Parathyroid adenoma (tissue), 2 donors: ENCODE measurements around the gene WFIKKN1.

Experiments used
- H2AFZ ChIP-seq: fragments of 300-600 bp; sonication (generic); one replicate; pipeline ENCODE4 v1.7.0; 2017; ENCODE audit warnings: antibody characterized with exemption, mild to moderate bottlenecking
- H3K27ac ChIP-seq: fragments of 300-600 bp; sonication (generic); one replicate; pipeline ENCODE4 v1.7.0; 2017
- H3K27me3 ChIP-seq: fragments of 300-600 bp; sonication (generic); one replicate; pipeline ENCODE4 v1.7.0; 2017; ENCODE audit warnings: low read length; ENCODE audit not compliant: control insufficient read depth, insufficient read depth
- H3K36me3 ChIP-seq: fragments of 300-600 bp; sonication (generic); one replicate; pipeline ENCODE4 v1.7.0; 2017; ENCODE audit warnings: low read length; ENCODE audit not compliant: control insufficient read depth, insufficient read depth
- H3K4me1 ChIP-seq: fragments of 300-600 bp; sonication (generic); one replicate; pipeline ENCODE4 v1.7.0; 2017; ENCODE audit warnings: control low read depth
- H3K4me2 ChIP-seq: fragments of 300-600 bp; sonication (generic); one replicate; pipeline ENCODE4 v1.7.0; 2017; ENCODE audit warnings: low read length
- H3K4me3 ChIP-seq: fragments of 300-600 bp; sonication (generic); one replicate; pipeline ENCODE4 v1.7.0; 2017; ENCODE audit warnings: low read depth, low read length
- H3K79me2 ChIP-seq: fragments of 300-600 bp; sonication (generic); one replicate; pipeline ENCODE4 v1.7.0; 2017; ENCODE audit warnings: control low read depth
- H3K9ac ChIP-seq: fragments of 300-600 bp; sonication (generic); one replicate; pipeline ENCODE4 v1.7.0; 2017; ENCODE audit warnings: mild to moderate bottlenecking
- H3K9me3 ChIP-seq: fragments of 300-600 bp; sonication (generic); one replicate; pipeline ENCODE4 v1.7.0; 2017; ENCODE audit warnings: low read length; ENCODE audit not compliant: control insufficient read depth
- TF ChIP-seq, protein P1 (sequence below): fragments of 300-600 bp; sonication (generic); IDR thresholded peaks from one replicate; pipeline ENCODE4 v1.7.0; 2017; ENCODE audit warnings: antibody characterized with exemption, mild to moderate bottlenecking
- donor health status: primary hyperparathyroidism.

WFIKKN1 gene

GRCh38 chr16:630815-631405, at the start of gene WFIKKN1:
Gene WFIKKN1 (plus strand): TSS chr16:630985. CDS start chr16:631254, 269 bp downstream.
- Histone ChIP-seq H3K9me3 (no peaks in the 10 kb centered on the region), H3K4me3 (no peak within 1 kb of the TSS), H3K4me2 (no peak within 1 kb of the TSS), H3K36me3 (no peaks in the 10 kb centered on the region), H3K9ac (no peak within 1 kb of the TSS), H3K4me1 (no peaks in the 10 kb centered on the region), H3K79me2 (no peaks in the 10 kb centered on the region), H3K27me3 (no peaks in the 10 kb centered on the region), H2AFZ (no peak within 1 kb of the TSS), H3K27ac (no peak within 1 kb of the TSS)
- TF ChIP-seq, protein P1, sequence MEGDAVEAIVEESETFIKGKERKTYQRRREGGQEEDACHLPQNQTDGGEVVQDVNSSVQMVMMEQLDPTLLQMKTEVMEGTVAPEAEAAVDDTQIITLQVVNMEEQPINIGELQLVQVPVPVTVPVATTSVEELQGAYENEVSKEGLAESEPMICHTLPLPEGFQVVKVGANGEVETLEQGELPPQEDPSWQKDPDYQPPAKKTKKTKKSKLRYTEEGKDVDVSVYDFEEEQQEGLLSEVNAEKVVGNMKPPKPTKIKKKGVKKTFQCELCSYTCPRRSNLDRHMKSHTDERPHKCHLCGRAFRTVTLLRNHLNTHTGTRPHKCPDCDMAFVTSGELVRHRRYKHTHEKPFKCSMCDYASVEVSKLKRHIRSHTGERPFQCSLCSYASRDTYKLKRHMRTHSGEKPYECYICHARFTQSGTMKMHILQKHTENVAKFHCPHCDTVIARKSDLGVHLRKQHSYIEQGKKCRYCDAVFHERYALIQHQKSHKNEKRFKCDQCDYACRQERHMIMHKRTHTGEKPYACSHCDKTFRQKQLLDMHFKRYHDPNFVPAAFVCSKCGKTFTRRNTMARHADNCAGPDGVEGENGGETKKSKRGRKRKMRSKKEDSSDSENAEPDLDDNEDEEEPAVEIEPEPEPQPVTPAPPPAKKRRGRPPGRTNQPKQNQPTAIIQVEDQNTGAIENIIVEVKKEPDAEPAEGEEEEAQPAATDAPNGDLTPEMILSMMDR, result no peak

GRCh38 chr16:582218-582613, 48.6 kb upstream of the WFIKKN1 start:
- no peaks in the 10 kb centered on the region for H3K79me2 ChIP-seq
- no peak overlapping the region for H2AFZ ChIP-seq
- H3K4me2 ChIP-seq, result no peak overlapping the region
- H3K9ac ChIP-seq, result no peak overlapping the region
- H3K27ac ChIP-seq, result no peak overlapping the region
- H3K4me3 ChIP-seq, result no peak overlapping the region
- H3K27me3 ChIP-seq, result no peaks in the 10 kb centered on the region
- TF ChIP-seq, protein P1, result no peak
- no peaks in the 10 kb centered on the region for H3K36me3 ChIP-seq
- peaks cover 14% of the 10 kb centered on the region for H3K4me1 ChIP-seq
- no peaks in the 10 kb centered on the region for H3K9me3 ChIP-seq

DNA sequence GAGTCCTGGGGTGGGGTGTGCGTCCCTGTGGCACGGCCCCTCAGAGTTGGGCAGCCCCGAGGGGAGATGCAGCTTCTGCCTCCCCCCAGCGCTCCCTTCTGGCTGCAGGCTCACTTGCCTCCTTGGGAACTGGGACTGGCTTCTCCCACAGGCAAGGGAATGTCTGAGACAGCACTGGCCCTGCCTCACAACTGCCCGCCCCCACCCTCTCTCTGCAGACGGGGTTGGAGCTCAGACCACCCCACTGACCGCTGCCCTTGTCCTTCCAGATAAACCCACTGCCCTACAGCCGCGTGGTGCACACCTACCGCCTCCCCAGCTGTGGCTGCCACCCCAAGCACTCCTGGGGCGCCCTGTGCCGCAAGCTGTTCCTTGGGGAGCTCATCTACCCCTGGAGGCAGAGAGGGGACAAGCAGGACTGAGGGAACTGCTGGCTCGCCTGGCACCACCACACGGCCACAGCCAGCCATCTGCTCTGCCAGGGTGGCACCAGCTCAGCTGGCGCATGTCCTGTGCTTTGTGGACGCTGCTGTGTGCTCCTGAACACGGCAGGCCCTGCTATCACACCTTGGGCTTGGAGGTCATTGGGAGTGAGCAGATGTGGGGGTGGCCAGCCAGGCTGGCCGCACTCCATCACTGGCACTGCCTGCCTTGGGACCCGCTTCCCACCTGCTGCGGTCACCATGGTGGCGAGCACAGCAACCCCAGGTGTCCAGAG, 48.0 kb upstream of the WFIKKN1 start:
- Histone ChIP-seq H2AFZ (no peak overlapping the region), H3K79me2 (no peaks in the 10 kb centered on the region), H3K27ac (no peak overlapping the region), H3K36me3 (no peaks in the 10 kb centered on the region), H3K4me2 (no peak overlapping the region), H3K4me3 (no peak overlapping the region), H3K4me1 (peaks cover 14% of the 10 kb centered on the region), H3K27me3 (no peaks in the 10 kb centered on the region), H3K9me3 (no peaks in the 10 kb centered on the region), H3K9ac (no peak overlapping the region)
- TF ChIP-seq, protein P1, result no peak

DNA sequence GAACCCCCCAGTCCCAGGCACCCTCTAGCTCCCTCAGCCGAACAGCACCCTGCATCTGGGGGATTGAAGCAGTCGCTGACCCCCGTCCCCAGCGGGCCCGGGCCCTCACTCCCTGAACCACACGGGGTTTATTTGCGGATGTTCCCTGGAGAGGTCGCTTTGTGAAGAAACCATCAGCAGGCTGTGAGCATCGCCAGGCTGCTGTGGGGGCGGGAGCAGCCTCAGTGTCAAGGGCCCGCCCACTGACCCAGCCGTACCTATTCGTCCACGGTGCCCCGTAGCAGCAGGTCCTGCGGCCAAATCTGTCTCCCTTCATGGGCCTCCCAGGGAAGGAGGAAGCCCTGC, 47.3 kb upstream of the WFIKKN1 start:
- TF ChIP-seq, protein P1, result no peak
- Histone ChIP-seq H3K4me1 (peaks cover 18% of the 10 kb centered on the region), H3K27ac (no peak overlapping the region), H3K9me3 (no peaks in the 10 kb centered on the region), H2AFZ (no peak overlapping the region), H3K36me3 (no peaks in the 10 kb centered on the region), H3K9ac (no peak overlapping the region), H3K4me2 (no peak overlapping the region), H3K79me2 (no peaks in the 10 kb centered on the region), H3K4me3 (no peak overlapping the region), H3K27me3 (no peaks in the 10 kb centered on the region)
